ENCODE results near the gene PHYKPL. TPM values are rescaled to one million over a fixed set of nuclear protein-coding genes. Genes with fewer than 3 reads are reported as not detected.

Gene PHYKPL
- total RNA-seq, 2 donors from 2014 or later: 43.4 to 135 TPM

GRCh38 chr5:178196986-178197385 lies 35.6 kb downstream of the PHYKPL start:
- TF ChIP-seq POLR2A (IDR thresholded peaks at IDR 0.05) (no peak), CTCF (IDR thresholded peaks at IDR 0.05) (peak in 1 of 4 experiments; percentile 16)
- WGBS: 78% methylated on average over 8 of the region's 8 CpGs
- no peak overlapping the region for H3K27ac ChIP-seq
- H3K27me3 ChIP-seq (replicated peaks; ENCODE audit: insufficient read depth): no peaks in the 10 kb centered on the region
- H3K4me3 ChIP-seq: no peak overlapping the region
- DNase-seq (ENCODE audit: low spot score): no peak
- intact Hi-C loops (cut with DNase I): no loop called here
- no peaks in the 10 kb centered on the region for H3K4me1 ChIP-seq (replicated peaks)
- H3K36me3 ChIP-seq: no peaks in the 10 kb centered on the region
- no peaks in the 10 kb centered on the region for H3K9me3 ChIP-seq

- TF ChIP-seq POLR2AphosphoS5 (IDR thresholded peaks at IDR 0.05) (no peak), POLR2A (IDR thresholded peaks at IDR 0.05) (no peak), CTCF (IDR thresholded peaks at IDR 0.05) (no peak)
- H3K27ac ChIP-seq: no peak overlapping the region
- WGBS: 83% methylated on average over 7 of the region's 7 CpGs
- H3K9me3 ChIP-seq: no peaks in the 10 kb centered on the region
- no peaks in the 10 kb centered on the region for H3K36me3 ChIP-seq
- intact Hi-C loops (cut with DNase I): no loop called here
- no peak overlapping the region for H3K4me3 ChIP-seq
- no peaks in the 10 kb centered on the region for H3K4me1 ChIP-seq (replicated peaks)
- no peak for DNase-seq (ENCODE audit: low spot score)
- H3K27me3 ChIP-seq (replicated peaks; ENCODE audit: insufficient read depth): no peaks in the 10 kb centered on the region
These were observed 36.3 kb downstream of the PHYKPL start for GRCh38 chr5:178196281-178196812.

GRCh38 chr5:178194026-178194425 lies 38.6 kb downstream of the PHYKPL start:
- intact Hi-C loops (cut with DNase I): no loop called here
- WGBS: 39% methylated on average over 7 of the region's 7 CpGs
- Histone ChIP-seq H3K4me1 (replicated peaks) (no peaks in the 10 kb centered on the region), H3K4me3 (no peak overlapping the region), H3K27me3 (replicated peaks; ENCODE audit: insufficient read depth) (no peaks in the 10 kb centered on the region), H3K36me3 (no peaks in the 10 kb centered on the region), H3K27ac (no peak overlapping the region), H3K9me3 (no peaks in the 10 kb centered on the region)
- no peak for TF ChIP-seq POLR2A (IDR thresholded peaks at IDR 0.05)
- no peak for TF ChIP-seq CTCF (IDR thresholded peaks at IDR 0.05)
- no peak for TF ChIP-seq POLR2AphosphoS5 (IDR thresholded peaks at IDR 0.05)
- DNase-seq (ENCODE audit: low spot score): no peak

- Histone ChIP-seq H3K27ac (no peak overlapping the region), H3K4me3 (no peak overlapping the region), H3K9me3 (no peaks in the 10 kb centered on the region), H3K4me1 (replicated peaks) (no peaks in the 10 kb centered on the region), H3K27me3 (replicated peaks; ENCODE audit: insufficient read depth) (no peaks in the 10 kb centered on the region), H3K36me3 (no peaks in the 10 kb centered on the region)
- intact Hi-C loops (cut with DNase I): no loop called here
- WGBS: 83% methylated on average over 8 of the region's 8 CpGs
- TF ChIP-seq CTCF (IDR thresholded peaks at IDR 0.05) (no peak), POLR2AphosphoS5 (IDR thresholded peaks at IDR 0.05) (no peak), POLR2A (IDR thresholded peaks at IDR 0.05) (no peak)
- DNase-seq (ENCODE audit: low spot score): no peak
These were observed 39.3 kb downstream of the PHYKPL start for GRCh38 chr5:178193251-178193809.

GRCh38 chr5:178192787-178193186 lies 39.8 kb downstream of the PHYKPL start:
- no peak for DNase-seq (ENCODE audit: low spot score)
- no peak overlapping the region for H3K27ac ChIP-seq
- no peaks in the 10 kb centered on the region for H3K4me1 ChIP-seq (replicated peaks)
- WGBS: 91% methylated on average over 7 of the region's 7 CpGs
- TF ChIP-seq POLR2A (IDR thresholded peaks at IDR 0.05) (no peak), CTCF (IDR thresholded peaks at IDR 0.05) (no peak), POLR2AphosphoS5 (IDR thresholded peaks at IDR 0.05) (no peak)
- no peaks in the 10 kb centered on the region for H3K27me3 ChIP-seq (replicated peaks; ENCODE audit: insufficient read depth)
- intact Hi-C loops (cut with DNase I): no loop called here
- no peaks in the 10 kb centered on the region for H3K9me3 ChIP-seq
- H3K4me3 ChIP-seq: no peak overlapping the region
- H3K36me3 ChIP-seq: no peaks in the 10 kb centered on the region

Data from prostate gland (tissue), 2 donors.